GM23338 (cell line): ENCODE measurements around the gene CD7. TPM values are rescaled to one million over a fixed set of nuclear protein-coding genes. Genes with fewer than 3 reads are reported as not detected.

Experiments used
- ATAC-seq: fragments of 200-7000 bp; cut with Tn5 transposase; 3 replicates; pipeline ENCODE4 v1.9.1; 2020
- DNase-seq: peaks from one replicate; pipeline ENCODE4 v3.0.0-alpha.2; 2015; ENCODE audit warnings: low spot score
- H2AFZ ChIP-seq: fragments of 200-600 bp; sonication (generic); 2 replicates; pipeline ENCODE4 v1.8.0; 2016; ENCODE audit warnings: antibody characterized with exemption, mild to moderate bottlenecking, moderate library complexity
- H3F3A ChIP-seq: fragments of 200-600 bp; sonication (generic); replicated peaks from 2 replicates; pipeline ENCODE4 v1.8.0; 2017; ENCODE audit warnings: antibody characterized with exemption, mixed run types, low read depth
- H3K27ac ChIP-seq: fragments of 200-600 bp; sonication (generic); 2 replicates; pipeline ENCODE4 v1.6.1; 2016; ENCODE audit warnings: low read depth
- H3K27me3 ChIP-seq: fragments of 200-600 bp; sonication (generic); 2 replicates; pipeline ENCODE4 v1.8.0; 2016; ENCODE audit warnings: mild to moderate bottlenecking, mixed run types, moderate library complexity; ENCODE audit not compliant: insufficient read depth
- H3K36me3 ChIP-seq: fragments of 200-600 bp; sonication (generic); 2 replicates; pipeline ENCODE4 v1.8.0; 2016; ENCODE audit warnings: mild to moderate bottlenecking; ENCODE audit not compliant: insufficient read depth
- H3K4me1 ChIP-seq: fragments of 200-600 bp; sonication (generic); 2 replicates; pipeline ENCODE4 v1.8.0; 2016; ENCODE audit warnings: mild to moderate bottlenecking, moderate library complexity; ENCODE audit not compliant: insufficient read depth
- H3K4me2 ChIP-seq: fragments of 200-600 bp; sonication (generic); 2 replicates; pipeline ENCODE4 v1.7.1; 2017; ENCODE audit warnings: mixed run types
- H3K4me3 ChIP-seq: fragments of 200-600 bp; sonication (generic); 2 replicates; pipeline ENCODE4 v1.6.1; 2016; ENCODE audit warnings: mixed run types
- H3K79me2 ChIP-seq: fragments of 200-600 bp; sonication (generic); replicated peaks from 2 replicates; pipeline ENCODE4 v1.8.0; 2017; ENCODE audit warnings: mild to moderate bottlenecking; ENCODE audit not compliant: insufficient read depth
- H3K9me2 ChIP-seq: fragments of 200-600 bp; sonication (generic); 2 replicates; pipeline ENCODE4 v1.8.0; 2017; ENCODE audit not compliant: insufficient read depth
- H4K20me1 ChIP-seq: fragments of 200-600 bp; sonication (generic); replicated peaks from 2 replicates; pipeline ENCODE4 v1.8.0; 2017; ENCODE audit warnings: mild to moderate bottlenecking; ENCODE audit not compliant: insufficient read depth
- H3K27ac Mint-ChIP-seq: 2 replicates; pipeline ENCODE4 v1.8.0; 2020; ENCODE audit warnings: inconsistent platforms, mild to moderate bottlenecking, moderate library complexity, mixed read lengths
- H3K27me3 Mint-ChIP-seq: 3 replicates; pipeline ENCODE4 v1.8.0; 2022; ENCODE audit warnings: low read depth, mild to moderate bottlenecking, moderate library complexity, mixed read lengths, inconsistent platforms; ENCODE audit not compliant: insufficient read depth, poor library complexity
- H3K36me3 Mint-ChIP-seq: 3 replicates; pipeline ENCODE4 v1.8.0; 2021; ENCODE audit warnings: low read depth, mild to moderate bottlenecking, inconsistent platforms, moderate library complexity, mixed read lengths
- H3K4me1 Mint-ChIP-seq: 3 replicates; pipeline ENCODE4 v1.8.0; 2020; ENCODE audit warnings: mild to moderate bottlenecking, inconsistent platforms, mixed read lengths
- H3K4me3 Mint-ChIP-seq: 3 replicates; pipeline ENCODE4 v1.8.0; 2021; ENCODE audit warnings: moderate library complexity, mild to moderate bottlenecking, inconsistent platforms, mixed read lengths
- H3K9me3 Mint-ChIP-seq: 3 replicates; pipeline ENCODE4 v1.8.0; 2020; ENCODE audit warnings: moderate library complexity, mild to moderate bottlenecking, inconsistent platforms, mixed read lengths
- CTCF ChIP-seq, 2 experiments: fragments of 200-600 bp in 1 of 2; sonication (generic) in 1 of 2; conservative IDR thresholded peaks; 2 replicates each; pipeline versions ENCODE4 v1.5.1 to v1.6.1; 2016 to 2017; ENCODE audit warnings: antibody characterized with exemption in 2 of 2, low read depth in 2 of 2, mild to moderate bottlenecking in 2 of 2, moderate library complexity in 1 of 2
- ETS1 ChIP-seq: IDR thresholded peaks from 2 replicates; pipeline ENCODE4 v1.6.1; 2016; ENCODE audit warnings: antibody characterized with exemption
- EZH2phosphoT487 ChIP-seq: fragments of 200-600 bp; sonication (generic); IDR thresholded peaks from one replicate; pipeline ENCODE4 v1.8.1; 2018; ENCODE audit warnings: antibody characterized with exemption; ENCODE audit not compliant: unreplicated experiment
- POLR2AphosphoS5 ChIP-seq: IDR thresholded peaks from 2 replicates; pipeline ENCODE4 v1.6.1; 2016; ENCODE audit warnings: antibody characterized with exemption, low read depth
- STAT1 ChIP-seq: IDR thresholded peaks from one replicate; pipeline ENCODE4 v1.6.1; 2016; ENCODE audit warnings: antibody characterized with exemption; ENCODE audit not compliant: unreplicated experiment
- ZNF331 ChIP-seq: fragments of 250-450 bp; sonication (Bioruptor Pico); IDR thresholded peaks from 2 replicates; pipeline ENCODE4 v1.5.0; 2020; ENCODE audit warnings: low read depth, mild to moderate bottlenecking, moderate library complexity
- ZNF462 ChIP-seq: fragments of 250-450 bp; sonication (Bioruptor Pico); IDR thresholded peaks from 2 replicates; pipeline ENCODE4 v1.5.0; 2020; ENCODE audit warnings: mild to moderate bottlenecking, moderate library complexity
- polyA plus RNA-seq: library from polyadenylated mRNA; unstranded; fragments of >200 nt; fragmentation: Nextera tagmentation; extraction: Ambion mirVana; gene quantifications from 2 replicates; pipeline ENCODE4 v1.2.1, GENCODE V29; 2016
- total RNA-seq: library from RNA; depleted of rRNA; stranded (reverse); fragments of >200 nt; shearing (Covaris generic); gene quantifications from 2 replicates; pipeline ENCODE4 v1.2.3, GENCODE V29; 2014

The CD7 gene
- total and polyA plus RNA-seq, 2 experiments from 2014 or later: 0.42 to 0.44 TPM

- TF ChIP-seq ZNF462 (no peak), CTCF (conservative IDR thresholded peaks at IDR 0.05; ENCODE audit: low read depth in 2 of 2) (no peak), EZH2phosphoT487 (no peak)
Observed at GRCh38 chr17:82283208-82283749, 34.1 kb downstream of the CD7 start (continued).

GRCh38 chr17:82282239-82283207 is 34.9 kb downstream of the CD7 start:
- Mint-ChIP-seq H3K36me3 (no peaks in the 10 kb centered on the region; the same call in 2 of the 3 replicates), H3K4me3 (no peak overlapping the region), H3K9me3 (no peaks in the 10 kb centered on the region; the same call in 2 of the 3 replicates), H3K27ac (no peak overlapping the region), H3K4me1 (peaks cover 22% of the 10 kb centered on the region), H3K27me3 (peaks cover 13% of the 10 kb centered on the region)
- H2AFZ ChIP-seq: no peak overlapping the region
- H3K36me3 ChIP-seq: no peaks in the 10 kb centered on the region
- H4K20me1 ChIP-seq: 0 out of 2 replicates have a peak, but pooled peaks cover 5% of the 10 kb centered on the region
- no peaks in the 10 kb centered on the region for H3K9me2 ChIP-seq
- TF ChIP-seq STAT1 (no peak), ETS1 (no peak), POLR2AphosphoS5 (no peak), ZNF331 (CRISPR knock-in tag) (no peak)
- no peak overlapping the region for H3K4me2 ChIP-seq
- no peak overlapping the region for H3K4me3 ChIP-seq
- 0 out of 2 replicates have a peak, but pooled peaks cover 10% of the 10 kb centered on the region for H3F3A ChIP-seq
- H3K27ac ChIP-seq: no peak overlapping the region
- H3K27me3 ChIP-seq: no peaks in the 10 kb centered on the region
- peaks cover 4% of the 10 kb centered on the region; the same call in 1 of the 2 replicates for H3K4me1 ChIP-seq
- no peak for ATAC-seq
- no peaks in the 10 kb centered on the region for H3K79me2 ChIP-seq
- no peak for DNase-seq
